GM23338 (cell line): ENCODE results near the gene HRH4. TPM values are rescaled to one million over a fixed set of nuclear protein-coding genes. Genes with fewer than 3 reads are reported as not detected.

Source experiments
- ATAC-seq: fragments of 200-7000 bp; cut with Tn5 transposase; 3 replicates; pipeline ENCODE4 v1.9.1; 2020
- DNase-seq: peaks from one replicate; pipeline ENCODE4 v3.0.0-alpha.2; 2015; ENCODE audit warnings: low spot score
- H2AFZ ChIP-seq: fragments of 200-600 bp; sonication (generic); 2 replicates; pipeline ENCODE4 v1.8.0; 2016; ENCODE audit warnings: antibody characterized with exemption, mild to moderate bottlenecking, moderate library complexity
- H3F3A ChIP-seq: fragments of 200-600 bp; sonication (generic); replicated peaks from 2 replicates; pipeline ENCODE4 v1.8.0; 2017; ENCODE audit warnings: antibody characterized with exemption, mixed run types, low read depth
- H3K27ac ChIP-seq: fragments of 200-600 bp; sonication (generic); 2 replicates; pipeline ENCODE4 v1.6.1; 2016; ENCODE audit warnings: low read depth
- H3K27me3 ChIP-seq: fragments of 200-600 bp; sonication (generic); 2 replicates; pipeline ENCODE4 v1.8.0; 2016; ENCODE audit warnings: mild to moderate bottlenecking, mixed run types, moderate library complexity; ENCODE audit not compliant: insufficient read depth
- H3K36me3 ChIP-seq: fragments of 200-600 bp; sonication (generic); 2 replicates; pipeline ENCODE4 v1.8.0; 2016; ENCODE audit warnings: mild to moderate bottlenecking; ENCODE audit not compliant: insufficient read depth
- H3K4me1 ChIP-seq: fragments of 200-600 bp; sonication (generic); 2 replicates; pipeline ENCODE4 v1.8.0; 2016; ENCODE audit warnings: mild to moderate bottlenecking, moderate library complexity; ENCODE audit not compliant: insufficient read depth
- H3K4me2 ChIP-seq: fragments of 200-600 bp; sonication (generic); 2 replicates; pipeline ENCODE4 v1.7.1; 2017; ENCODE audit warnings: mixed run types
- H3K4me3 ChIP-seq: fragments of 200-600 bp; sonication (generic); 2 replicates; pipeline ENCODE4 v1.6.1; 2016; ENCODE audit warnings: mixed run types
- H3K79me2 ChIP-seq: fragments of 200-600 bp; sonication (generic); replicated peaks from 2 replicates; pipeline ENCODE4 v1.8.0; 2017; ENCODE audit warnings: mild to moderate bottlenecking; ENCODE audit not compliant: insufficient read depth
- H3K9me2 ChIP-seq: fragments of 200-600 bp; sonication (generic); 2 replicates; pipeline ENCODE4 v1.8.0; 2017; ENCODE audit not compliant: insufficient read depth
- H4K20me1 ChIP-seq: fragments of 200-600 bp; sonication (generic); replicated peaks from 2 replicates; pipeline ENCODE4 v1.8.0; 2017; ENCODE audit warnings: mild to moderate bottlenecking; ENCODE audit not compliant: insufficient read depth
- H3K27ac Mint-ChIP-seq: 2 replicates; pipeline ENCODE4 v1.8.0; 2020; ENCODE audit warnings: inconsistent platforms, mild to moderate bottlenecking, moderate library complexity, mixed read lengths
- H3K27me3 Mint-ChIP-seq: 3 replicates; pipeline ENCODE4 v1.8.0; 2022; ENCODE audit warnings: low read depth, mild to moderate bottlenecking, moderate library complexity, mixed read lengths, inconsistent platforms; ENCODE audit not compliant: insufficient read depth, poor library complexity
- H3K36me3 Mint-ChIP-seq: 3 replicates; pipeline ENCODE4 v1.8.0; 2021; ENCODE audit warnings: low read depth, mild to moderate bottlenecking, inconsistent platforms, moderate library complexity, mixed read lengths
- H3K4me1 Mint-ChIP-seq: 3 replicates; pipeline ENCODE4 v1.8.0; 2020; ENCODE audit warnings: mild to moderate bottlenecking, inconsistent platforms, mixed read lengths
- H3K4me3 Mint-ChIP-seq: 3 replicates; pipeline ENCODE4 v1.8.0; 2021; ENCODE audit warnings: moderate library complexity, mild to moderate bottlenecking, inconsistent platforms, mixed read lengths
- H3K9me3 Mint-ChIP-seq: 3 replicates; pipeline ENCODE4 v1.8.0; 2020; ENCODE audit warnings: moderate library complexity, mild to moderate bottlenecking, inconsistent platforms, mixed read lengths
- CTCF ChIP-seq, 2 experiments: fragments of 200-600 bp in 1 of 2; sonication (generic) in 1 of 2; conservative IDR thresholded peaks; 2 replicates each; pipeline versions ENCODE4 v1.5.1 to v1.6.1; 2016 to 2017; ENCODE audit warnings: antibody characterized with exemption in 2 of 2, low read depth in 2 of 2, mild to moderate bottlenecking in 2 of 2, moderate library complexity in 1 of 2
- ETS1 ChIP-seq: IDR thresholded peaks from 2 replicates; pipeline ENCODE4 v1.6.1; 2016; ENCODE audit warnings: antibody characterized with exemption
- EZH2phosphoT487 ChIP-seq: fragments of 200-600 bp; sonication (generic); IDR thresholded peaks from one replicate; pipeline ENCODE4 v1.8.1; 2018; ENCODE audit warnings: antibody characterized with exemption; ENCODE audit not compliant: unreplicated experiment
- POLR2AphosphoS5 ChIP-seq: IDR thresholded peaks from 2 replicates; pipeline ENCODE4 v1.6.1; 2016; ENCODE audit warnings: antibody characterized with exemption, low read depth
- REST ChIP-seq: IDR thresholded peaks from one replicate; pipeline ENCODE4 v1.6.1; 2018; ENCODE audit warnings: antibody characterized with exemption; ENCODE audit not compliant: unreplicated experiment
- STAT1 ChIP-seq: IDR thresholded peaks from one replicate; pipeline ENCODE4 v1.6.1; 2016; ENCODE audit warnings: antibody characterized with exemption; ENCODE audit not compliant: unreplicated experiment
- ZNF331 ChIP-seq: fragments of 250-450 bp; sonication (Bioruptor Pico); IDR thresholded peaks from 2 replicates; pipeline ENCODE4 v1.5.0; 2020; ENCODE audit warnings: low read depth, mild to moderate bottlenecking, moderate library complexity
- polyA plus RNA-seq: library from polyadenylated mRNA; unstranded; fragments of >200 nt; fragmentation: Nextera tagmentation; extraction: Ambion mirVana; gene quantifications from 2 replicates; pipeline ENCODE4 v1.2.1, GENCODE V29; 2016
- total RNA-seq: library from RNA; depleted of rRNA; stranded (reverse); fragments of >200 nt; shearing (Covaris generic); gene quantifications from 2 replicates; pipeline ENCODE4 v1.2.3, GENCODE V29; 2014

Gene HRH4
- total and polyA plus RNA-seq, 2 experiments from 2014 or later, result 0.17 TPM; not detected in 1

- H3K4me3 Mint-ChIP-seq, result peak overlapping the region; percentile 94
- Histone ChIP-seq H4K20me1 (no peaks in the 10 kb centered on the region), H3K9me2 (no peaks in the 10 kb centered on the region), H3K27ac (peak overlapping the region; percentile 98), H3K4me2 (peak overlapping the region; percentile 77), H3F3A (0 out of 2 replicates have a peak, but pooled peaks cover 8% of the 10 kb centered on the region), H3K36me3 (peaks cover 7% of the 10 kb centered on the region; the same call in 1 of the 2 replicates), H2AFZ (no peak overlapping the region), H3K27me3 (no peaks in the 10 kb centered on the region), H3K4me3 (peak overlapping the region; percentile 87), H3K4me1 (peaks cover 11% of the 10 kb centered on the region), H3K79me2 (peaks cover 25% of the 10 kb centered on the region)
- DNase-seq (peak; percentile 8), ATAC-seq (peak; percentile 7; the same call in 2 of the 3 replicates)
- H3K9me3 Mint-ChIP-seq, result no peaks in the 10 kb centered on the region
- H3K27ac Mint-ChIP-seq, result peak overlapping the region; percentile 98
- H3K4me1 Mint-ChIP-seq, result peaks cover 20% of the 10 kb centered on the region
- TF ChIP-seq ETS1, result no peak
- no peak for TF ChIP-seq ZNF331 (CRISPR knock-in tag)
- no peak for TF ChIP-seq EZH2phosphoT487
- no peak for TF ChIP-seq POLR2AphosphoS5
- no peak for TF ChIP-seq STAT1
- H3K27me3 Mint-ChIP-seq, result peaks cover 2% of the 10 kb centered on the region
- H3K36me3 Mint-ChIP-seq, result peaks cover 21% of the 10 kb centered on the region
Observed at GRCh38 chr18:24427484-24427883, 33.0 kb upstream of the HRH4 start.

- peak; percentile 26 for DNase-seq
Observed at GRCh38 chr18:24428709-24429108, 31.7 kb upstream of the HRH4 start.

More at GRCh38 chr18:24428709-24429108, 31.7 kb upstream of the HRH4 start:
- Histone ChIP-seq H3F3A (0 out of 2 replicates have a peak, but pooled peaks cover 8% of the 10 kb centered on the region), H3K27ac (no peak overlapping the region), H3K4me1 (peaks cover 11% of the 10 kb centered on the region), H3K27me3 (no peaks in the 10 kb centered on the region), H2AFZ (no peak overlapping the region), H3K4me3 (no peak overlapping the region), H3K36me3 (peaks cover 7% of the 10 kb centered on the region; the same call in 1 of the 2 replicates), H3K79me2 (peaks cover 25% of the 10 kb centered on the region), H4K20me1 (no peaks in the 10 kb centered on the region), H3K9me2 (no peaks in the 10 kb centered on the region), H3K4me2 (peak overlapping the region; percentile 77)
- peaks cover 31% of the 10 kb centered on the region for H3K36me3 Mint-ChIP-seq
- peak overlapping the region; percentile 94 for H3K4me3 Mint-ChIP-seq
- ATAC-seq, result no peak
- H3K9me3 Mint-ChIP-seq, result no peaks in the 10 kb centered on the region
- H3K4me1 Mint-ChIP-seq, result peaks cover 20% of the 10 kb centered on the region
- no peak for TF ChIP-seq REST
- no peak for TF ChIP-seq ZNF331 (CRISPR knock-in tag)
- no peak for TF ChIP-seq ETS1
- peak; percentile 51 to 58 for TF ChIP-seq CTCF (conservative IDR thresholded peaks at IDR 0.05; ENCODE audit: low read depth in 2 of 2)
- peak overlapping the region; percentile 25; the same call in 1 of the 2 replicates for H3K27ac Mint-ChIP-seq
- H3K27me3 Mint-ChIP-seq, result peaks cover 2% of the 10 kb centered on the region
